PC-3 (cell line): Measurements from ENCODE around the gene EID3. TPM values are rescaled to one million over a fixed set of nuclear protein-coding genes. Genes with fewer than 3 reads are reported as not detected.
A peak's percentile ranks its signal among the peaks of the same experiment; 100 is the strongest.

Experiments
- ATAC-seq: fragments of 200-7000 bp; cut with Tn5 transposase; 2 replicates; pipeline ENCODE4 v1.9.1; 2020; ENCODE audit warnings: mild to moderate bottlenecking, moderate library complexity
- BruUV-seq: library from RNA; stranded (reverse); fragments of 400-500 nt; replicated peaks from 2 replicates; lab custom pipeline; 2021; lab: Mats Ljungman, UMichigan
- CTCF ChIA-PET: fragments of 300-600 bp; sonication (Branson Sonifier 250); formaldehyde crosslinking; loops from one replicate; lab custom pipeline; 2022; ENCODE audit warnings: antibody characterized with exemption; lab: Charles Lee
- POLR2A ChIA-PET: fragments of 300-600 bp; sonication (Branson Sonifier 250); formaldehyde crosslinking; loops from one replicate; lab custom pipeline; 2022; ENCODE audit warnings: antibody characterized with exemption; ENCODE audit not compliant: unreplicated experiment; lab: Charles Lee
- DNase-seq: peaks from one replicate; pipeline ENCODE4 v3.0.0-alpha.2; 2015
- H2AFZ ChIP-seq: fragments of 300-600 bp; sonication (generic); 2 replicates; pipeline ENCODE4 v1.6.0; 2016; ENCODE audit warnings: antibody characterized with exemption, low read length
- H3F3A ChIP-seq: fragments of 300-600 bp; sonication (generic); one replicate; pipeline ENCODE4 v1.6.0; 2017; ENCODE audit warnings: antibody characterized with exemption, low read length, control low read depth, mild to moderate bottlenecking; ENCODE audit not compliant: unreplicated experiment
- H3K27ac ChIP-seq: fragments of 300-600 bp; sonication (generic); 2 replicates; pipeline ENCODE4 v1.5.1; 2016; ENCODE audit warnings: mild to moderate bottlenecking, low read length
- H3K27me3 ChIP-seq: fragments of 300-600 bp; sonication (generic); 2 replicates; pipeline ENCODE4 v1.6.1; 2016; ENCODE audit warnings: low read length, mixed read lengths
- H3K36me3 ChIP-seq: fragments of 300-600 bp; sonication (generic); 2 replicates; pipeline ENCODE4 v1.6.1; 2016; ENCODE audit warnings: low read depth, mixed run types, low read length, mixed read lengths
- H3K4me1 ChIP-seq: fragments of 300-600 bp; sonication (generic); 2 replicates; pipeline ENCODE4 v1.5.1; 2016; ENCODE audit warnings: low read length; ENCODE audit not compliant: insufficient read depth
- H3K4me2 ChIP-seq: fragments of 300-600 bp; sonication (generic); 2 replicates; pipeline ENCODE4 v1.6.0; 2016; ENCODE audit warnings: low read length
- H3K4me3 ChIP-seq: fragments of 300-600 bp; sonication (generic); 2 replicates; pipeline ENCODE4 v1.5.1; 2016; ENCODE audit warnings: mild to moderate bottlenecking, low read length, mixed read lengths
- H3K79me2 ChIP-seq: fragments of 300-600 bp; sonication (generic); 2 replicates; pipeline ENCODE4 v1.6.1; 2017; ENCODE audit warnings: low read length, mixed read lengths
- H3K9ac ChIP-seq: fragments of 300-600 bp; sonication (generic); 2 replicates; pipeline ENCODE4 v1.6.0; 2016; ENCODE audit warnings: mild to moderate bottlenecking, low read length
- H3K9me2 ChIP-seq: fragments of 300-600 bp; sonication (generic); replicated peaks from 2 replicates; pipeline ENCODE4 v1.6.1; 2016; ENCODE audit warnings: mixed run types, low read length, mixed read lengths
- H3K9me3 ChIP-seq: fragments of 300-600 bp; sonication (generic); 2 replicates; pipeline ENCODE4 v1.6.1; 2016; ENCODE audit warnings: low read length, mixed read lengths
- H4K20me1 ChIP-seq: fragments of 300-600 bp; sonication (generic); 2 replicates; pipeline ENCODE4 v1.6.1; 2016; ENCODE audit warnings: low read length, mixed read lengths
- EZH2 ChIP-seq: fragments of 300-600 bp; sonication (generic); IDR thresholded peaks from one replicate; pipeline ENCODE4 v1.6.1; 2017; ENCODE audit warnings: antibody characterized with exemption, mild to moderate bottlenecking, low read length; ENCODE audit not compliant: unreplicated experiment
- EZH2phosphoT487 ChIP-seq: fragments of 300-600 bp; sonication (generic); IDR thresholded peaks from 2 replicates; pipeline ENCODE4 v1.6.1; 2018; ENCODE audit warnings: mild to moderate bottlenecking, antibody characterized with exemption, low read length, borderline replicate concordance
- intact Hi-C: fragments of 100-400 bp; cut with micrococcal nuclease; formaldehyde crosslinking; loops from 2 replicates; pipeline ENCODE4 v1.9.0; 2023
- total RNA-seq: library from RNA; depleted of rRNA; stranded (reverse); fragments of >200 nt; gene quantifications from 2 replicates; pipeline ENCODE4 v1.2.3, GENCODE V29; 2014
- TF ChIP-seq, protein P1 (sequence below): fragments of 300-600 bp; sonication (generic); conservative IDR thresholded peaks from 2 replicates; pipeline ENCODE4 v1.5.1; 2017; ENCODE audit warnings: antibody characterized with exemption, low read depth, mild to moderate bottlenecking, low read length

EID3 gene
- total RNA-seq, 1 experiment from 2014 or later, result 9.8 TPM

- peaks cover 11% of the 10 kb centered on the region for H3K79me2 ChIP-seq
- peak overlapping the region; percentile 64 for H3K4me3 ChIP-seq
- peak; percentile 44 for ATAC-seq
- no peaks in the 10 kb centered on the region for H3K27me3 ChIP-seq
- intact Hi-C loops, result loop anchor here (1.0 kb wide), 3 partner anchors 10 to 56 kb away; no protein-coding TSS in a partner anchor
- peak overlapping the region; percentile 92 for H3K9ac ChIP-seq
- ChIA-PET CTCF (interaction anchor here (0.8 to 1.7 kb wide), 3 partner anchors 10 to 57 kb away, joined by 3 to 8 read pairs (median 7); no protein-coding TSS in a partner anchor), POLR2A (interaction anchor here (0.5 to 3.1 kb wide), 8 partner anchors 10 to 213 kb away, joined by 3 to 51 read pairs (median 5); no protein-coding TSS in a partner anchor)
- no peaks in the 10 kb centered on the region for H3K9me2 ChIP-seq
- BruUV-seq, result TSS peak; percentile 83
- peak overlapping the region; percentile 19; the same call in 1 of the 2 replicates for H2AFZ ChIP-seq
- H3F3A ChIP-seq, result peaks cover 20% of the 10 kb centered on the region
- H3K27ac ChIP-seq, result peak overlapping the region; percentile 99
- no peaks in the 10 kb centered on the region for H3K36me3 ChIP-seq
- TF ChIP-seq EZH2, result no peak
- TF ChIP-seq, protein P1, sequence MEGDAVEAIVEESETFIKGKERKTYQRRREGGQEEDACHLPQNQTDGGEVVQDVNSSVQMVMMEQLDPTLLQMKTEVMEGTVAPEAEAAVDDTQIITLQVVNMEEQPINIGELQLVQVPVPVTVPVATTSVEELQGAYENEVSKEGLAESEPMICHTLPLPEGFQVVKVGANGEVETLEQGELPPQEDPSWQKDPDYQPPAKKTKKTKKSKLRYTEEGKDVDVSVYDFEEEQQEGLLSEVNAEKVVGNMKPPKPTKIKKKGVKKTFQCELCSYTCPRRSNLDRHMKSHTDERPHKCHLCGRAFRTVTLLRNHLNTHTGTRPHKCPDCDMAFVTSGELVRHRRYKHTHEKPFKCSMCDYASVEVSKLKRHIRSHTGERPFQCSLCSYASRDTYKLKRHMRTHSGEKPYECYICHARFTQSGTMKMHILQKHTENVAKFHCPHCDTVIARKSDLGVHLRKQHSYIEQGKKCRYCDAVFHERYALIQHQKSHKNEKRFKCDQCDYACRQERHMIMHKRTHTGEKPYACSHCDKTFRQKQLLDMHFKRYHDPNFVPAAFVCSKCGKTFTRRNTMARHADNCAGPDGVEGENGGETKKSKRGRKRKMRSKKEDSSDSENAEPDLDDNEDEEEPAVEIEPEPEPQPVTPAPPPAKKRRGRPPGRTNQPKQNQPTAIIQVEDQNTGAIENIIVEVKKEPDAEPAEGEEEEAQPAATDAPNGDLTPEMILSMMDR, result no peak
- TF ChIP-seq EZH2phosphoT487, result no peak
- H3K4me1 ChIP-seq, result peaks cover 75% of the 10 kb centered on the region
- no peaks in the 10 kb centered on the region for H4K20me1 ChIP-seq
- H3K9me3 ChIP-seq, result no peaks in the 10 kb centered on the region
- DNase-seq, result peak; percentile 95
- peak overlapping the region; percentile 91 for H3K4me2 ChIP-seq
Measured at GRCh38 chr12:104276273-104277131, 27.0 kb upstream of the EID3 start.

DNA sequence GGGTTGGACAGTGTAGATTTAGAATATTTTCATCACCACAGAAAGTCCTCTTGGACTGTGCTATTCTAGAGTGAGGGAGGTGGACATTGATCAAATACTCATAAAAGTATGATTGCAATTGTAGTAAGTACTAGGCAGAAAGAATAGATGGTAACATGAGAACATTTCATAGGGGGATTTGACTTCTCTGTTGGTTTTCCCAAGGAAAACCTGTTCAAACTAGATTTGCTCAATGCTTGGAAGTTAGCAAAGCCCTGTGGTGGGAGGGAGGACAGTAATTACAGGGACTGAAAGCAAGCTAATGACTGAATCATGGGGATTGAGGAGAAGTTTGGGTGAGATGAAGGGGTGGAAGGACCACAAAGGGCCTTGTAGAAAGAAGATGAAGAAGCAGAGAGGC, 24.4 kb upstream of the EID3 start:
- POLR2A ChIA-PET, result no interaction called here
- H3K27ac ChIP-seq, result peak overlapping the region; percentile 83
- intact Hi-C loops, result no loop called here

More for the DNA sequence above, 24.4 kb upstream of the EID3 start:
- Histone ChIP-seq H3F3A (peaks cover 20% of the 10 kb centered on the region), H3K9ac (no peak overlapping the region; the same call in 1 of the 2 replicates), H3K4me3 (no peak overlapping the region), H2AFZ (no peak overlapping the region), H3K9me3 (no peaks in the 10 kb centered on the region), H3K36me3 (no peaks in the 10 kb centered on the region), H3K27me3 (no peaks in the 10 kb centered on the region), H4K20me1 (no peaks in the 10 kb centered on the region), H3K4me2 (peak overlapping the region; percentile 21; the same call in 1 of the 2 replicates), H3K4me1 (peaks cover 75% of the 10 kb centered on the region), H3K9me2 (no peaks in the 10 kb centered on the region), H3K79me2 (peaks cover 16% of the 10 kb centered on the region)
- CTCF ChIA-PET, result no interaction called here
- no TSS peak for BruUV-seq
- TF ChIP-seq EZH2, result no peak
- TF ChIP-seq EZH2phosphoT487, result no peak
- TF ChIP-seq, protein P1, result no peak
- ATAC-seq (no peak), DNase-seq (peak; percentile 45)
